K562 (cell line): ENCODE results near the gene ZMYND19. TPM values are rescaled to one million over a fixed set of nuclear protein-coding genes. Genes with fewer than 3 reads are reported as not detected.

Experiments used
- ADNP ChIP-seq: fragments of 200-800 bp; sonication (Bioruptor generic); IDR thresholded peaks from 2 replicates; pipeline ENCODE4 v1.6.1; 2016; ENCODE audit warnings: missing genetic modification characterization, missing compliant biosample characterization
- ARID4B ChIP-seq: sonication (generic); formaldehyde crosslinking; IDR thresholded peaks from 2 replicates; pipeline ENCODE4 v1.8.0; 2022; ENCODE audit warnings: mild to moderate bottlenecking, missing genetic modification reagents
- MAFG ChIP-seq: fragments of 450-650 bp; conservative IDR thresholded peaks from 2 replicates; pipeline ENCODE4 v1.6.1; 2016; ENCODE audit warnings: missing genetic modification characterization, missing compliant biosample characterization
- MLX ChIP-seq, 2 experiments: fragments of 450-650 bp in 1 of 2; sonication (generic) in 1 of 2; formaldehyde crosslinking; conservative IDR thresholded peaks; 2 replicates each; pipeline versions ENCODE4 v1.4.0 to v1.8.1; 2020 to 2022; ENCODE audit warnings: mild to moderate bottlenecking in 1 of 2, missing genetic modification reagents in 1 of 2
- POLR2G ChIP-seq: fragments of 200-400 bp; formaldehyde crosslinking; IDR thresholded peaks from 2 replicates; pipeline ENCODE4 v1.6.1; 2017; ENCODE audit warnings: low read depth, mild to moderate bottlenecking, antibody characterized with exemption, low read length, moderate library complexity
- PTTG1 ChIP-seq: fragments of 450-650 bp; IDR thresholded peaks from 2 replicates; pipeline ENCODE4 v1.6.1; 2016; ENCODE audit warnings: low read depth, mild to moderate bottlenecking, missing genetic modification characterization, missing compliant biosample characterization
- RBBP5 ChIP-seq: fragments of 200-600 bp; sonication (generic); IDR thresholded peaks from 2 replicates; pipeline ENCODE4 v1.6.1; 2012; ENCODE audit warnings: borderline replicate concordance, mild to moderate bottlenecking, low read length, control low read depth, inconsistent platforms; ENCODE audit not compliant: insufficient read depth, poor library complexity, severe bottlenecking
- RBM34 ChIP-seq: fragments of 200-400 bp; formaldehyde crosslinking; IDR thresholded peaks from 2 replicates; pipeline ENCODE4 v1.6.1; 2018; ENCODE audit warnings: low read length, borderline replicate concordance; ENCODE audit not compliant: insufficient read depth
- RNF219 ChIP-seq: fragments of 250-450 bp; sonication (Bioruptor Pico); IDR thresholded peaks from 2 replicates; pipeline ENCODE4 v1.5.0; 2022; ENCODE audit warnings: mild to moderate bottlenecking
- TCF7 ChIP-seq: sonication (generic); IDR thresholded peaks from 2 replicates; pipeline ENCODE4 v1.6.1; 2016; ENCODE audit warnings: antibody characterized with exemption, borderline replicate concordance
- TFAP4 ChIP-seq: sonication (generic); formaldehyde crosslinking; IDR thresholded peaks from 2 replicates; pipeline ENCODE4 v1.8.0; 2022; ENCODE audit warnings: missing genetic modification reagents, mild to moderate bottlenecking, moderate library complexity, borderline replicate concordance
- ZBTB49 ChIP-seq: sonication (generic); formaldehyde crosslinking; IDR thresholded peaks from 2 replicates; pipeline ENCODE4 v1.8.0; 2022; ENCODE audit warnings: missing genetic modification reagents, mild to moderate bottlenecking, borderline replicate concordance
- ZNF174 ChIP-seq: fragments of 250-450 bp; sonication (Bioruptor Pico); IDR thresholded peaks from 2 replicates; pipeline ENCODE4 v1.4.0; 2020; ENCODE audit warnings: mild to moderate bottlenecking
- ZNF644 ChIP-seq: fragments of 200-800 bp; sonication (Bioruptor generic); IDR thresholded peaks from 2 replicates; pipeline ENCODE4 v1.6.1; 2016; ENCODE audit warnings: low read depth, missing genetic modification characterization, missing compliant biosample characterization
- polyA plus RNA-seq, 8 experiments: library from polyadenylated mRNA; depleted of rRNA in 4 of 8; stranded (reverse) in 5 of 8; unstranded in 3 of 8; fragments of >200 nt; fragmentation: Nextera tagmentation in 2 of 8; fragmentation: Illumina TruSeq in 1 of 8; extraction: Ambion mirVana in 2 of 8; extraction: Trizol in 1 of 8; gene quantifications; 2 replicates each; pipeline versions ENCODE4 v1.2.1 to v1.2.3, GENCODE V29; 2011 to 2014; ENCODE audit warnings: inconsistent platforms in 1 of 8, missing spikeins in 1 of 8
- total RNA-seq, 7 experiments: library from RNA; depleted of rRNA in 6 of 7; stranded (reverse); fragments of >200 nt in 6 of 7; fragmentation: Illumina TruSeq in 2 of 7; extraction: Trizol in 2 of 7; gene quantifications; 2 replicates each; pipeline versions ENCODE4 v1.2.1 to v1.2.3, GENCODE V29; 2011 to 2021; ENCODE audit warnings: low replicate concordance in 1 of 7

ZMYND19 gene
- total and polyA plus RNA-seq, 9 of the 15 experiments (the other 6 are each of a cell fraction or from before 2014, with no cell fraction given), result 1.0 to 86.7 (median 44.0) TPM

- peak; percentile 60 for TF ChIP-seq RBBP5
- no peak for TF ChIP-seq ZNF644
- peak in 1 of 2 experiments; percentile 67; a peak in 1 of 4 replicates for TF ChIP-seq MLX (CRISPR knock-in tag; conservative IDR thresholded peaks at IDR 0.05)
- no peak for TF ChIP-seq ADNP (tag)
- peak; percentile 86 for TF ChIP-seq POLR2G
- no peak for TF ChIP-seq MAFG
- TF ChIP-seq ZBTB49 (CRISPR knock-in tag), result no peak
- no peak for TF ChIP-seq ARID4B (CRISPR knock-in tag)
- no peak for TF ChIP-seq RNF219
- TF ChIP-seq PTTG1 (tag), result no peak
- no peak for TF ChIP-seq TFAP4 (CRISPR knock-in tag)
- no peak for TF ChIP-seq TCF7
- no peak for TF ChIP-seq ZNF174 (CRISPR knock-in tag)
- no peak for TF ChIP-seq RBM34
Measured at GRCh38 chr9:137605121-137606004, 15.1 kb upstream of the ZMYND19 start, which contains the start of gene ARRDC1 (continued).
